HG02678 (cell line): ENCODE measurements around the gene HAPLN2.
A peak's percentile ranks its signal among the peaks of the same experiment; 100 is the strongest.
"Not testable (repeated sequence)": the region's sequence is repeated elsewhere in the genome, so short reads cannot be mapped to it uniquely, and the experiment has no call there.

Source experiments
- ATAC-seq: cut with Tn5 transposase; IDR thresholded peaks from one replicate; pipeline ENCODE4 v1.9.1; 2021; ENCODE audit warnings: mild to moderate bottlenecking, moderate library complexity; ENCODE audit not compliant: unreplicated experiment

Gene HAPLN2

DNA sequence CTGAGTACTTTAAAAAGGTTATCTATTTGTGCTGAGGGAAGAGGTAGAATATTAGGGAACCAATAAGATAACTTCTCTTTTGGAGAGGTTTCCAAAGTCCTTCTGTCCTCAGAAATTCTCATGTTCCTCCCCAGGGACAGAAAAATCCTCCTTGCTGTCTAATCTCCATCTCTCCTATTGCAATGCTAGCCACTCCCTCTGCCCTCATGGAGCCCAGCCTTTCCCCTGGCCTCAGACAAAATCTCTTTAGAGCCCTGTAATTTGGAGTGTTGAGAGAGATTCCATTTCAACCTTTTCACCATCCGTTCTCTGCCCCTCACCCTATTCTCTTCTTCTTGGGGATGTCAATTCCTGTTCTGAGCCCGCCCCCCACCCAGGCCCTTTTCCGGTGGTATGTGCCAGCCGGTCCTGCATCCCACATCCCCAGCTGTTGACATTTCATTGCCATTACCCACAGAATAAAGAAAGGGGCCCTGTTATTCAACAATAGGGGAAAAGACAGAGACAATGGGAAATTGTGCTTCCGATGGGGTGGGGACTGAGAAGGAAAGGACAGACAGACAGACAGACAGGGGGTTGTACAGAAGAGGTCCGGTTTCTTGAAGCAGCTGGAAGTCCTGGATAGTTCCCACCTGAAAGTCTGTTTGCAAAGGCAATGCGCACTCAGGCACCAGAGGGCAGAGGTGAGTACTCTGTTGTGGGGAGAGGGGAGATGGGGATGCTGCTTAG is at the start of gene HAPLN2:
HAPLN2 (plus strand) TSS at position 563 of the 729 bp plus-strand sequence. CDS start 4,076 bp downstream, outside the sequence.
- ATAC-seq, result no peak

DNA sequence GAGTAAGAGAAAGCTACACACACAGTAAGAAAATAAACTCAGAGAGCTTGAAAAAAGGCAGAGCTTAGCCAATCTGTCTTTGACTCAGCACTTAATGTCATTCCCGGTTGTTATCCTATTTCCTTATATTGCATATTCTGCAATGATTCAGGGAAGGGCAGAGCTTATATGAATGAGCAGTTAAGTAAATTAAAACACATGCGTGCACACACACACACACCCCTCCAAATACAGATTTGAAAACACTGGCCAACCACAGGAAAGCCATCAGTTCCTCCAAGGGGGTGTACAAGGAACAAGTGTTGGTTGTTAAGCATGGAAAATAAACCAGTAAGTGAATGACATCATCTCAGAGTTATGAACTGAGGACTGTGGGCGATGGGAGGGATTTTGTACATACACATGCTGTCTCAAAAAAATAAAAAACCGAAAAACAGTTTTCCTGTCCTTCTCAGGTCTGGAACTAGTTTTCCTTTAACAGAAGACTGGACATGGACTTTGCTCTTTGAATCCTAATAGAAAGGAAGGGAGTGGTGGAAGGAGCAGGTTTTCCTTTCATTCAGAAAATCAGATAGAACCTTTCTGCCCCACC is 47.9 kb upstream of the HAPLN2 start:
- ATAC-seq, result no peak

DNA sequence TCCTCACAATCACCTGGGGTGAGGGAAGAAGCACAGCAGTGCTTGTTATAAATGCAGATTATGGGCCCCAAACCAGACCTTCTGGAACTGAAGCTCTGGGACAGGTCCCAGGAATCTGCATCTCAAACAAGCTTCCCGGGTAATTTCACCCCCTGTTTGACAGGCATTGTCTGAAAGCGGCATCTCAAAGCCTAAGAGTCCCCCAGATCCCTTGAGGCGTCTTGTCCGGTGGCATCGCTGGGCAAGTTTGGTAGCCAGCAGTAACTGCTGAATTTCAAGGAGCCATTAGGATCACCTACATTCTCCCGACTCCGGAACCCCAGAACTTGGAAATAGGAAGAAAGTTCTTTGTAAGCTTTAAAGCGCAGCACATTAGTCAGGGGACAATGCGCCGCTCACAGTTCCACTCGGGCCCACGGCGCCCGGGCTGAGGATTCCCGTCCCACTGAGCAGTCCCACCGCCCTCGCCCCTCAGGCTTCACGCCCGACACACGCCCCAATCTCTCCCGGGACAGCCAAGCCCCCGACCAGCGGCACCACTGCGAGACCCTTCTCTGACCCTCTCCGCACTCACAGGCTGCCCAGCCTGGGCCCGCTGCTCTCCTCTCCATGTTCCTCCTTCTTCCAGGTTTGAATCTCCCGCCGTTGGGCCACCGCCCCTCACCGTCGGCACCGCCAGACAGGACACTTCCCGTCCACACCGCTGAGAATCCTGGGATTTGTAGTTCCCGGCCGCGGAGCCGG is 47.1 kb upstream of the HAPLN2 start, which contains the start of gene IQGAP3:
IQGAP3 (minus strand) TSS at position 647 of the 744 bp plus-strand sequence; CDS start at position 611, 36 bp downstream.
- ATAC-seq, result peak; percentile 93

- ATAC-seq, result no peak
Observed at GRCh38 chr1:156572663-156573018, 46.6 kb upstream of the HAPLN2 start.

- ATAC-seq, result no peak
Observed at GRCh38 chr1:156574039-156574633, 45.1 kb upstream of the HAPLN2 start.

DNA sequence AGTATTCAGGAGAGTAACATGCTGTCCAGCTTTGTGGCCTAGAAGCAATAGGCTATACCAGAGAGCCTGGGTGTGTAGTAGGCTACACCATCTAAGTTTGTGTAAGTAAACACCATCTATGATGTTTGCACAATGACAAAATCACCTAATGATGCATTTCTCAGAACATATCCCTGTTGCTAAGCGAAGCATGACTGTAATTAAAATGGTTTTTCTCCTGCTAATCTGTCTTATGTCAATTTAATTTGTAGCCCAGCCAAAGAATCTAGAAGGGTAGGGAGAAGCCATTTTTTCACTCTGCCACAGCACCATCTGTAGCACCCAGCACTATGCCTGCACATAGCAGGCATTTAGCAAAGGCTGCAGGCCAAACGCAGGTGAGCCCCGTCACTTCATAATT is 41.7 kb upstream of the HAPLN2 start:
- no peak for ATAC-seq

DNA sequence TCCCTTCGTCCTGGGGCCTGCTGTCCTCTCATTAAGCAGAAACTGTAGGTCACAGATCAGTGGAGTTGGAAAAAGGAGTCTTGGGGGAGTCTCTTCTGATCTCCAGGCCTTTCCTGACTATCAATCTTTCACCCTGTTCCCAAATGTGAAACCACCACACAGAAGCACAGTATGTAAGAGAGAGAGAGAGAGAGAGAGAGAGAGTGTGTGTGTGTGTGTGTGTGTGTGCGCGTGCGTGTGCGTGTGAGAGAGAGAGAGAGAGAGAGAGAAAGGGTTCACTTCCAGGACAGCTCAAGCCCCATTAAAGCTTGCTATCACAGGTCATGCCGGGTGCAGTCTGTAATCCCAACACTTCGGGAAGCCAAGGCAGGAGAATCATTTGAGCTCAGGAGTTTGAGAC is 41.2 kb upstream of the HAPLN2 start:
- ATAC-seq, result no peak

DNA sequence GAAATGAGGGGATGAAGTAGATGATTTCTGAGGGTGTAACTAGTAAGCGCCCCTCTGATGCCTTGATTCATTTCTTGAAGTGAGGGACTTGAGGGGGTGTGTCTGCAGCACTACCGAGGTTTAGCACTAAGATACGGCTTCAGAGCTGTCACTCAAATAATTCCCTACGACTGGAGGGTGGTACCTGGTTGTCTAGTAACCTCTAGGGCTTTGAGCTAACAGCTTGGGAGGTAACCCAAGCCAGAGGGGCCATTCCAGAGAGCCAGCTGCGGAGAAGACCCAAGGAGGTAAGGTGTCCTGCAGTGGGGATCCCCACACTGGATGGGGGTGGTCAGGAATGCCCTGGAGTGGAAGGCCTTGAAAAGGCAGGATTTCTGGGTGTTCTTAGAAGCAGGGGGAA is 39.7 kb upstream of the HAPLN2 start, which contains the start of gene TTC24:
TTC24 (plus strand) TSS at position 252 of the 400 bp plus-strand sequence. CDS start 1,642 bp downstream, outside the sequence.
- ATAC-seq, result no peak

GRCh38 chr1:156581661-156582387 is 37.4 kb upstream of the HAPLN2 start:
- ATAC-seq, result no peak

- no peak for ATAC-seq
Observed at GRCh38 chr1:156582388-156583017, 36.7 kb upstream of the HAPLN2 start.

- ATAC-seq, result peak; percentile 43
Observed at GRCh38 chr1:156583821-156584622, 35.2 kb upstream of the HAPLN2 start.

GRCh38 chr1:156584813-156585212 is 34.4 kb upstream of the HAPLN2 start:
- ATAC-seq, result no peak

GRCh38 chr1:156586323-156586722 is 32.9 kb upstream of the HAPLN2 start:
- ATAC-seq, result no peak

- ATAC-seq, result no peak
Observed at GRCh38 chr1:156586892-156587477, 32.2 kb upstream of the HAPLN2 start.

GRCh38 chr1:156587927-156588326 is 31.3 kb upstream of the HAPLN2 start:
- ATAC-seq, result not testable (repeated sequence)

DNA sequence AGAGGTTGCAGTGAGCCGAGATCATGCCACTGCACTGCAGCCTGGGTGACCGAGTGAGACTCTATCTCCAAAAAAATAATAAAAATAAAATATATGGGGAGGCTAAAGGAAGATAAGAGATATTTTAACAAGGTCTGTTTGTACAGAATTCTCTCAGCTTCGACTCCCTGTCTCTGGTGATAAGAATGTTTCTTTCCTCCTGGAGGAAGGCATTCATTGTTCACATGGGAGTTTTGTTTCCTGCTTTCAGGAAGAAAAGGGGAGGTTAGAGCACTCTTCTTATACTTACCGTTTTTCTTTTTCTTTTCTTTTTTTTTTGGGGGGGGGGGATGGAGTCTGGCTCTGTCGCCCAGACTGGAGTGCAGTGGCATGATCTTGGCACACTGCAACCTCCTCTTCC is 29.7 kb upstream of the HAPLN2 start:
- ATAC-seq, result no peak

- no peak for ATAC-seq
Observed at GRCh38 chr1:156590326-156591180, 28.7 kb upstream of the HAPLN2 start.

DNA sequence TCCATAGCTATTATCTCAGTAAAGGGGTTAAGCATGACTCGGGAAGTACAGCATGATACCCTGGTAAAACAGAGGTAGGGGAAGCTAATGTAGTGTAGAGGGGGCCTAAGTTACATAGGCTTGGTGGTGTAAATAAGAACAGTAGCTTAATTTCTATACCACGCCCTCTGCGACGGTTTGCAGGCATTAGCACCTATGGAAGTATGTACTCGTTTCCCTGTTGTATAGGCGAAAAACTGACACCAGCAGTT is 28.1 kb upstream of the HAPLN2 start:
- ATAC-seq, result no peak
